ENCODE results near the gene NPY1R.
A peak's percentile ranks its signal among the peaks of the same experiment; 100 is the strongest.

Gene NPY1R

GRCh38 chr4:163332526-163333406 is at the start of gene NPY1R:
Gene NPY1R, minus strand, starts transcription at chr4:163332596. Its CDS starts 6,042 bp downstream, at chr4:163326554.
- CTCF ChIA-PET, result interaction anchor here (0.6 to 2.1 kb wide), 13 partner anchors 24 to 976 kb away, joined by 3 to 8 read pairs (median 3); no protein-coding TSS in a partner anchor
- DNase-seq (ENCODE audit: low spot score), result peak; percentile 68
- no peak within 1 kb of the TSS for H3K27ac ChIP-seq
- POLR2A ChIA-PET (ENCODE audit: low non-redundant PET), result no interaction called here
- TF ChIP-seq CTCF (conservative IDR thresholded peaks at IDR 0.05; ENCODE audit: low read depth), result peak; percentile 83

GRCh38 chr4:163380703-163381102 is 48.3 kb upstream of the NPY1R start:
- no peak for TF ChIP-seq CTCF (conservative IDR thresholded peaks at IDR 0.05; ENCODE audit: low read depth)
- DNase-seq (ENCODE audit: low spot score), result no peak
- no peak overlapping the region for H3K27ac ChIP-seq
- ChIA-PET POLR2A (ENCODE audit: low non-redundant PET) (no interaction called here), CTCF (no interaction called here)

GRCh38 chr4:163378661-163379060 is 46.3 kb upstream of the NPY1R start:
- ChIA-PET POLR2A (ENCODE audit: low non-redundant PET) (no interaction called here), CTCF (interaction anchor here (0.6 kb wide), 1 partner anchor 871 kb away, joined by 3 read pairs; no protein-coding TSS in a partner anchor)
- no peak overlapping the region for H3K27ac ChIP-seq
- TF ChIP-seq CTCF (conservative IDR thresholded peaks at IDR 0.05; ENCODE audit: low read depth), result no peak
- DNase-seq (ENCODE audit: low spot score), result no peak

GRCh38 chr4:163372029-163372428 is 39.6 kb upstream of the NPY1R start:
- no peak for TF ChIP-seq CTCF (conservative IDR thresholded peaks at IDR 0.05; ENCODE audit: low read depth)
- ChIA-PET POLR2A (ENCODE audit: low non-redundant PET) (interaction anchor here (0.7 kb wide), 1 partner anchor 12 kb away, joined by 3 read pairs; no protein-coding TSS in a partner anchor), CTCF (interaction anchor here (0.6 kb wide), 1 partner anchor 1109 kb away, joined by 3 read pairs; no protein-coding TSS in a partner anchor)
- H3K27ac ChIP-seq, result no peak overlapping the region
- no peak for DNase-seq (ENCODE audit: low spot score)

- no peak for DNase-seq (ENCODE audit: low spot score)
- no peak for TF ChIP-seq CTCF (conservative IDR thresholded peaks at IDR 0.05; ENCODE audit: low read depth)
- no peak overlapping the region for H3K27ac ChIP-seq
- POLR2A ChIA-PET (ENCODE audit: low non-redundant PET), result no interaction called here
- CTCF ChIA-PET, result no interaction called here
These were observed 35.3 kb upstream of the NPY1R start for GRCh38 chr4:163367651-163368050.

- no peak for DNase-seq (ENCODE audit: low spot score)
- TF ChIP-seq CTCF (conservative IDR thresholded peaks at IDR 0.05; ENCODE audit: low read depth), result no peak
- ChIA-PET POLR2A (ENCODE audit: low non-redundant PET) (no interaction called here), CTCF (interaction anchor here (0.6 to 1.0 kb wide), 4 partner anchors 24 to 838 kb away, joined by 3 to 5 read pairs (median 4); partner anchors contain the start of gene NPY1R)
- H3K27ac ChIP-seq, result no peak overlapping the region
These were observed 23.7 kb upstream of the NPY1R start for GRCh38 chr4:163356104-163356503.
